GM18909 (cell line): ENCODE measurements around the gene TFDP3.

Experiments
- ATAC-seq: cut with Tn5 transposase; IDR thresholded peaks from one replicate; pipeline ENCODE4 v1.9.1; 2021; ENCODE audit warnings: mild to moderate bottlenecking; ENCODE audit not compliant: unreplicated experiment, poor library complexity

TFDP3 gene, protein sequence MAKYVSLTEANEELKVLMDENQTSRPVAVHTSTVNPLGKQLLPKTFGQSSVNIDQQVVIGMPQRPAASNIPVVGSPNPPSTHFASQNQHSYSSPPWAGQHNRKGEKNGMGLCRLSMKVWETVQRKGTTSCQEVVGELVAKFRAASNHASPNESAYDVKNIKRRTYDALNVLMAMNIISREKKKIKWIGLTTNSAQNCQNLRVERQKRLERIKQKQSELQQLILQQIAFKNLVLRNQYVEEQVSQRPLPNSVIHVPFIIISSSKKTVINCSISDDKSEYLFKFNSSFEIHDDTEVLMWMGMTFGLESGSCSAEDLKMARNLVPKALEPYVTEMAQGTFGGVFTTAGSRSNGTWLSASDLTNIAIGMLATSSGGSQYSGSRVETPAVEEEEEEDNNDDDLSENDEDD

DNA sequence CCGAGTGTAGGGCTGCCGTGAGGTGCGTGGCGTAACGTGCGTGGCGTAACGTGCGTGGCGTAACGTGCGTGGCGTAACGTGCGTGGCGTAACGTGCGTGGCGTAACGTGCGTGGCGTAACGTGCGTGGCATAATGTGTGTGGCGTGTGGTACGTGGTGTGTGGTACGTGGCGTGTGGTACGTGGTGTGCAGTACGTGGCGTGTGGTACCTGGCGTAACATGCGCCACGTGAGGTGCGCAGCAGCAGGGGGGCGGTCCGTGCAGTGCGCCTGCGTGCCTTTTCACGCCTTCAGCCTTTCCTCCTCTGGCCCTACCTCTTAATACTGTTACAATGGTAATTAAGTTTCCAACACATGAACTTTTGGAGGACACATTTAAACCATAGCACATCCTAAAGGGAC lies at the start of gene TFDP3:
Gene TFDP3 (minus strand): TSS at position 26 of the 400 bp plus-strand sequence. CDS start 95 bp downstream, outside the sequence.
- no peak for ATAC-seq

DNA sequence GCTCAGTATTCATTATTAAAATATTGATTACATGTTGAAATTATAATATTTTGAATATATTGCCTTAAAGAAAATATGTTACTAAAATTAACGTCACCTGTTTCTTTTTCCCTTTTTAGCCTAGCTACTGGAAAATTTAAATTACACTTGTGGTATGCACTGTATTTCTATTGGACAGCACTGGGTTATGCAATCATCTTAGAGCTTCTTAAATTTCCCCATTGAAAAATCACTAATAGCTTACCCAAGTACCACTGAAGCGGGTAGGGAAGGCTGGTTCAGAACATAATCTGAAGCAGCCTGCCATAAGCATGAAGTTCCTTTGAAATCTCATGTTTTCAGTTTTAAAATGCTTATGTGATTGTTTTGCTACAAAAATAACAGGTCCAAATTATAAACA lies 49.5 kb upstream of the TFDP3 start:
- no peak for ATAC-seq

DNA sequence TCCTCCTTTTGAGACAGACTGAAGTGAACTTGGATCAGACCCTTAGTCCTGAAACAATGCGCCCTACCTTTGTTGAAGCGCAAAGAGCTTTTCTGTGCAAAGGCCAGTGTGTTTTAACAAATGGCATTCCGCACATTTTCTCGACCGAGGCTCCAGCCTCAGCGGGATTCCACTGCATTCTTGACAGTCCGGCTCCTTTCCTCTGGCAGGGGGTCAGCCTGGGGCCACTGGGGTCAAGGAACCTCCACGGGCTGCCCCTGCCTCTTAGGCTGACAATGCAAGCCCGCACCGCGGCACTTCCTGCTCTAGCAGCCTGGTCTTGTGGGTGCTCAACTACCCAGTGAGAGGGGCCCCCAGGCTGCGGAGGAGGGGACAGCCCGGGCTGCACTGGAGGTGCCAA lies 47.2 kb upstream of the TFDP3 start:
- no peak for ATAC-seq

DNA sequence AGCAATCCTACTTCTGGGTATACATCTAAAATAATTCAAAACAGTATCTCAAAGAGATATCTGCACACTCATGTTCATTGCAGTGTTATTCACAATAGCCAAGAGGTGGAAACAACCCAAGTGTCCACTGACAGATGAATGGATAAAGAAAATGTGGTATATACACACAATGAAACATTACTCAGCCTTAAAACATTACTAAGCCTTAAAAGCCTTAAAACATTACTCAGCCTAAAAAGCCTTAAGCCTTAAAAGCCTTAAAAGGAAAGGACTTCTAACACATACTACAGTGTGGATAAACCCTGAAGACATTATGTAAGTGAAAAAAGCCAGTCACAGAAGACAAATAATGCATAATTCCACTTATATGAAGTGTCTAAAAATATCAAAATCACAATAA lies 40.3 kb upstream of the TFDP3 start:
- ATAC-seq: no peak

DNA sequence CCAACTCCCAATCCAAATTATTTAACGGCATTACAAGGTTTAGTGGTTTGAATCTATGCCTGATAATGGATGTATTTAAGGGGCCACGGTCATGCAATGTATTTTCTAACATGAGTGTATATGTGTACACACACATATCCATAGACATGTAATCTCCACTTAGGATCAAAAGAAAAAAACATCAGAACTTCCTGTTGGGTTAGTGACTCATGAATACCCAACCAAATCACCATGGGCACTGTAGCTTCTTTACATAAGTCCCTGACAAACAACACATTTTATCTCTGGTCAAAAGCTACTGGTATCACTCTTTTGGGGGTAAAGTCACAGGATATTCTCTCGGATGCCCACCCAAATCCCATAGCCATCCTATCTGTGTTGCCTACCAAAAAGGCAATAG lies 36.5 kb upstream of the TFDP3 start:
- no peak for ATAC-seq

DNA sequence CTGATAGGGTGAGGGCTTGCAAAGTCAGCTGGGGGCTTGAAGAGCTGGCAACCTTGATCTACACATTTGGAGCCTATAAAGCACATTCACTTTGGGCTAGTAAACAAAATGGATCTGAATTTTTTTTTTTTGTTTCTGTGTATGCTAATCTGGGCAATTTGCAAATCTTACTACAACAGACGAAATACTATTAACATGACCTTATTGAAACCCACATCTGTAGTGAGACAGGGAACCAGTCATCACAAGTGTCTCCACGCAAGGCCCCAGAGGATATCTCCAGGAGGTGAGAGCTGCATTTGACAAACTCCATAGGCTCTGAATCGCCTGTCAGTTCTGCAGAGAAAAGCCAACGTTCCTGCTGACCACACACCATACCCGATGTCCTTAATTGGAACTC lies 33.0 kb upstream of the TFDP3 start:
- no peak for ATAC-seq

DNA sequence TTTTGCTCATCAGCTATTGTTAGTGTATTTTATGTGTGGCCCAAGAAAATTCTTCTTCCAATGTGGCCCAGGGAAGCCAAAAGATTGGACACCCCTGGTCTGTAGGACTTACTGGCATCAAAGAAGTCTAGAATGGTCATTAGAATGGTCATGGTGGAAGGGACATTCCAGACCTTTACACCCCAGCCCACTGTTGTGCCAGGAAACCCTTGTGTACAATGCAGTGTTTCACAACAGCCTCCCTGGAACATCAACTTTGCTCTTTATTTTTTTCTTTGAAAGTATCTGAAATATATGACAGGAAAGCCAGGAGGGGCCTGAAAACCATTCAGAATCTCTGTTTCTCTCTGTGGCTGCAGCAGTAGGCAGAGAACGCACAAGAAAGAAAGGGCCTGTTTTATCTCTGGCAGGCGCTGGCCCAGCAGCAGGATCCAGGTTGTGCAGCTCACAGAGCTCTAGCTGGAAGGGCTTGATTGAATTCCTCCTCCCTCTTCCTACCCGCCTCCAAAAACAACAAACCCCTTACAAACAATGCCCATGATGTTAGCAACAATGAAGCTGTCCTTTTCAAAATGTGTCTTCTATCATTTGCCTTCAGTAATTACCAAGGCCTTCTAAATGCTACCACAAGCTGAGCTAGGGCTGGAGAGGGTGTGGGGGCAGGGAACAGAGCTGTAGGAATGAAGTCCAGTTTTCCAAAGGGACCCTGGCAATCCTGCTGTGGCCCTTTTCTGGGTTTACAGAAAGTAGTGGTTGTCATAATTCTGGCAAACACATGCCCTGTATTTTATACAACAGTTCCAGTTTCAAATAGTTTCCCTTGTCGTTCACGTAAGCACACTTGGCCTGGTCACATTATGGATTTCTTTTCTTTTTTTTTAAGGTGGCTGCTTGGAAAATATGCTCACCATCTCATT lies 32.3 kb upstream of the TFDP3 start:
- ATAC-seq: no peak

DNA sequence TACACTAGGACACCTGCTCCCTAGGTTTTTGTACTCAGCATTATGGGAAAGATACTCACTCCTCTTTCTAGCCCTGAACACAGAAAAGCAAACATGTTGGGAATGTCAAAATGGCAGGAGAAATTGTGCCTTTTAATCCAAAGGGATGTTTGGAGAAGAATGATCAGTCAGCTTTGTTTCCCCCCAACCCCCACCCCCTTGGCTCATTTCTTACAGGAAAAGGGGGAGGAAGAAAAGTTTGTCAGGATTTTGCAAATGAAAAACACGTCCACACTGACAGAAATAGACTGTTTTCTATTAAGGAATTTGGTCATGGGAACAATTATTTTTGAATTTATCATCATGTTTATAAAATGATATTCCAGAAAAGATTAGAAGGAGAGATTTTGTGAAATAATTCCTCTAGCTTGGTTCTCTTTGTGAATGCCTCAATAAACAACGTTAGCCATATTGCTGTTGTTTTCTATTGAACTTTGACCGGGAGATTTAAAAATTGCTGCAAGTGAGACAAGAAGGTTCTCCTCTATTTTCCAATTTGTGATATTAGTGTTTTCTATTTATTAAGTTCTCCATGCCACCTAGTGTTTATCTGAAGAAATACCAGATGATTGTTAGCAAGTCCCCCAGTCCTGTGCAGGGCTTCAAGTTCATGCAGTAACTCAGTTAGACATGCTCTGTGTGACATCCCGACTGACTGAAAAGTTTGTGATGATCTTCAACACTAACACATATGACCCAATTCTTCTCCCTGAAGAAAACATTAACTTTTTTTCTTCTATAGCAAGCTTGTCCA lies 31.3 kb upstream of the TFDP3 start:
- ATAC-seq: no peak

DNA sequence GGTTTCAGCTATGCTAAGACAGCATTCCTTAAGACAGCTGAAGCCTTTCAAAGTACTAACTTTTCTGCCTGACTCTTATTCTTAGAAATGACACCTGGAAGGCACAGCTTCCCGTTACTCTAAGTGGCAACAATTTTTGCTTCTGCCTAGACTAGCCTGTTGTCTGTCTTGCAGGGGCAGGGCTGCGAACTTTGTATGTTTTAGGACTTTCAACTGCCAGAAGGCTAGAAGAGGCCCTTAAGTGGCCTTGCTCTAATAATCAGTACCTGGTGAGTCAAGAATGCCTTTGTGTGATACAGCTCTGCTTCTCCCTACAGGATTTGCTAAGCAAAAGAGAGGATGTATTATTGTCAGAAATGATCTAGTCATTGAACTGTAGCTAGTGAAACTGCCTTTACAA lies 30.0 kb upstream of the TFDP3 start:
- ATAC-seq: no peak

DNA sequence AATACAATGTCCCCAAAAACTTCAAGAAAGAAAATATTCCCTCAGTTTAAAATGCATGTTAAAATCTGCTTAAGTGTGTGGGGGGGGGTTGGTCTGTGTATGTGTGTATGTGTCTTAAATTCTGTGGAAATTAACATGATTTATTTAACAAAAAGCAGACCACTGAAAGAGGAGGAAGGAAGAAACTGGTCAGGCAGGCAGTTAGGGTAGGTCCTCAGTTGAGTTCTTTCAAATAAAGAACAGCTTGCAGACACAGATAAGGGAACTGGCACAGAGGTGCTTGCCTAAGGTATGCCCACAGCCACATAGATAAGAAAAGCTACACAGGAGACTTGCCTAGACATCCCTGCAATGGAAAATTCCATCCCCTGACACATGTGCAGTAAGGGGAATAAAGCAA lies 28.8 kb upstream of the TFDP3 start:
- no peak for ATAC-seq

DNA sequence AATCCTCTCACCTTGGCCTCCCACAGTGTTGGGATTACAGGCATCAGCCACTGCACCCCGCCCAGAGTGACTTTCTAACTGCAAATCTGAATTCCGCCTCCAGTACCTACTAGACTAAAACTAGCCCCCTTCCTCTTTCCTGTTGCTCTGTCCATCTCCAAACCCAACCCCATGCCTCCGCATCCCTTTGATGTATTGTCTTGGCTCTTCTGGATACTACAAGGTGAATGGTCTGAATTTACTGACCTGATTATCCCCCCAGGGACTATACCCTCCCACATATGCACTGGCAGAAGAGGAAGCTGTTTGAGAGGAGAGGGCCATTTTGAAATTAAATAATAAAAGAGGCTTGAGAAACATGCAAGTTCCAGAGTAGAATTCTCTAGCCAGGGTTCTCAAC lies 17.7 kb upstream of the TFDP3 start:
- ATAC-seq: no peak

DNA sequence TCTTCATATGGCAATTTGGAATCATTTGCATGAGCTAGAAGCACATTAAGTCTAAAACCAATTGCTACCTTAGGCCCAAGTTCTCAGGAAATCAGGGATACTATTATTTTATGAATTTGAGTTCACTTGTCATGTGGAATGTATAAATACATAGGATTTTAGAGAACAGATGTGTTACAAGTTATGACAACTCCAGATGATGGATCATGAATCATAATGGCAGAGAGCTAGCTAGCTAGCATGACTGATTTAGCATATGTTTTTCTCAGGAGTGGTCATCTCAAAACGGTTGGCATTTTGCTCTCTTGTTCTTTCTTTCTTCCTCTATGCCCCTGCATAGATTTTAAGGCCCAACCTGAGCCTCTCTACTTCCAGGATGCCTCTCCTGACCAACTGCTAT lies 14.2 kb upstream of the TFDP3 start:
- ATAC-seq: no peak

DNA sequence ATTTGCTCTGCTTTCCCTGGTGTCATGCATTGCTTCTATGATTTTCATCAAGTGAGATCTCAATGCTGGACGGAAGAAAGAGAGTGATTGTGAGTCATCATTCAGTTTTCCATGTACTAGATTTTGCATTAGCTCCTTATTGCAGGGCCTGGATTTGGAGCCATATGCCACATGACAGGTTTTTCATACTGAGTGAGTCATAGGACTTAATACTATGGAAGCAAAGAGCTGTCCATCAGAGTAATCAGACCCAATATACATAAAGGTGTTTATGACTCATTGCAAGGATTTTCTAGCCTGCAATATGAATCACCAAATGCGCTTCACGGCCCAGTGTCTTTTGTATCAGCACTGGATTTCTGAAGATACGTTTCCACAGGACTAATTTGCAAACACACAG lies 11.2 kb upstream of the TFDP3 start:
- no peak for ATAC-seq

DNA sequence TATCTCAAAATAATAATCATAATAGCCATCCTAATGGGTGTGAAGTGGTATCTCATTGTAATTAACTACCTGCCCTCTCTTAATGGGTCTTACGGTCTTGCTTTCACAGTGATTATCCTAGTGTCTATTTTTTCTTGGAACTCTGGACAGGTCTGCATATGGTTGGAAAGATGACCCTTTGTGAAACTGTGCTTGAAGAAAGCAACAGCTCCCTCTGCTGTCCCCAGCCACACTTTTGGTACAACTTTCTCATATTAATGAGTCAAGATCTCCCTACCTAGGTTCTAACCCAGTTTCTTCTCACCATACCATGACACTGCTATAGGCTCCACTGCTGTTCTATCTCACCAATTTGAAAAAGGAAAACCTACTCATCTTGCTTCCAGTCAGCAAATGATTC lies 2.4 kb downstream of the TFDP3 start:
- ATAC-seq: no peak

DNA sequence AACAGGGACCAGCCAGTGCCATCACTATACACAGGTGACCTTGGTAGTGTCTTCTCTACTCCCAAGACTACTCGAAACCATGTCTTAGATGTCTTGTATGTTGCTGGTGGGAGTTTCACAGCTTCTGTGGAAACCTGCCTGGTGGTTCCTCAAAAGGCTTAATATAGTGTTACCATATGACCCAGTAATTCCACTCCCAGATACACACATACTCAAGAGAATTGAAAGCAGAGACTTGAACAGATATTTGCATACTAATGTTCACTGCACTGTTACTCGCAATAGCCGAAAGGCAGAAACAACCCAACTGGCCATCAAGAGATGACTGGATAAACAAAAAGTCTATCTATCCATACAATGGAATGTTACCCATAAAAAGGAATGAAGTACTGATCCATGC lies 3.1 kb downstream of the TFDP3 start:
- ATAC-seq: peak; percentile 53

DNA sequence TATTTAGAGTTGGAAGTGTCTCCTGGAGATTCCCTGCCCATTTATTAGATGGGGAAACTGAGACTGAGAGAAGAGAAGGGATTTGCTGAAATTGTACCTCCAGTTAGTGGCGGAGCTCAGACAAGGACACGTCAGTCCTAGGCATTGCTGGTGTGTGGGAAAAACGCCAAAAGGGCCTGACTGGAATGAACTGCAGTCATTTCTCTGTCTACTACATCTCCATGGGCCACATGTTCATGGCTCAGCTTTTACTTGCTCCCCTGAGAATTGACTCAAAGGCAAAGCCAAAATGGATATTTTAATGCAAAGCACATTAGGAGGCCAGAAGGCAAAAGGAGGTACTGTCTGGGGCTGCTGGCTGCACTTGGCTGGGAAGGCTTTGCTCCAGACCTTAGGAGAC lies 3.9 kb downstream of the TFDP3 start:
- no peak for ATAC-seq

DNA sequence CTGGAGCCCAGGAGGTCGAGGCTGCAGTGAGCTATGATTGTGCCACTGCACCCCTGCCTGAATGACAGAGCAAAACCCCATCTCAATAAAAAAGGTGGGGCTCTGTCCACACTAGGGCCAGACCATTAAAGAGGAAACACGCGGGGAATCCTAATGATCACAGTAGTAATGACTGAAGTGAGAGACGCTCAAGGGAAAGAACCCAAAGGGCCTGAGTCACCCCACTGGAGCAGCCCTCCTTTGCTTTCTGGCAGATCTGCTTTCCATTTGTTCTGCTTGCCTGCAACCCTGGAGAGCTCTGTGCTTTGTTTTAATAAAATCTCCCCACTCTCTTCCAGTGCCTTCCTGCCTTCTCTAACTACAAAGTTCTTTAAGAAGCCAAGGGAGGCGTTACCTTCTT lies 5.0 kb downstream of the TFDP3 start:
- ATAC-seq: no peak

DNA sequence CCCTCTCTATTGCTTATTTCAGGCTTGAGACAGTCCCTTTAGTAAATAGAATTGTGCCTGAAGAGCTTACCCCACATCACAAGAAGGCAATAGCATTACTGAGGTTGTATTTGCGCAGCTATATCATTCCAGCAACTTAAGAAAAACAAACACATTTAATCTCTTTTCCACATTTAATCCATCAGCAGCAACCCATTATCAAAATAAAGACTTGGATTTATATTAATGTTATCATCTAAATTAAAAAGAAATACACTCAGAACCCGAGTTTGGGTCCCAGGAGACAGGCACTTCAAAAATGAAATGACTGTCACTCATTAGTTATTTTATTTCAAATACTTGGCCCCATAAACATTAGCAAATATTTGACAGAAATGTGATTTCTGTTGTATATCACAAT lies 10.4 kb downstream of the TFDP3 start:
- no peak for ATAC-seq

DNA sequence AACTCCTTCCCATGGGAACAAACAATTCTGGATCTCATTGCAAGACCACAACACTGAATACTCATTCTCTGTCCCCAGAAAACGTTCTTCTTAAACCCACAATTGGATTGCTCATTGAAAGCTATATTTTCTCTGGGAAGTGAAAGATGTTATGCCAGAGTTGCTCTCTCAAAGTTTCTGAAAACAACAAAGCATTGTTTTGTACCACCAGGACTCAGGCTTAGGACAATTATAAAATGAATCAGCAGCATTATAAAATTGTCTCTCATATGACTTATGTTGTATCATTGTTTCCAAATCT lies 26.5 kb downstream of the TFDP3 start:
- ATAC-seq: no peak

DNA sequence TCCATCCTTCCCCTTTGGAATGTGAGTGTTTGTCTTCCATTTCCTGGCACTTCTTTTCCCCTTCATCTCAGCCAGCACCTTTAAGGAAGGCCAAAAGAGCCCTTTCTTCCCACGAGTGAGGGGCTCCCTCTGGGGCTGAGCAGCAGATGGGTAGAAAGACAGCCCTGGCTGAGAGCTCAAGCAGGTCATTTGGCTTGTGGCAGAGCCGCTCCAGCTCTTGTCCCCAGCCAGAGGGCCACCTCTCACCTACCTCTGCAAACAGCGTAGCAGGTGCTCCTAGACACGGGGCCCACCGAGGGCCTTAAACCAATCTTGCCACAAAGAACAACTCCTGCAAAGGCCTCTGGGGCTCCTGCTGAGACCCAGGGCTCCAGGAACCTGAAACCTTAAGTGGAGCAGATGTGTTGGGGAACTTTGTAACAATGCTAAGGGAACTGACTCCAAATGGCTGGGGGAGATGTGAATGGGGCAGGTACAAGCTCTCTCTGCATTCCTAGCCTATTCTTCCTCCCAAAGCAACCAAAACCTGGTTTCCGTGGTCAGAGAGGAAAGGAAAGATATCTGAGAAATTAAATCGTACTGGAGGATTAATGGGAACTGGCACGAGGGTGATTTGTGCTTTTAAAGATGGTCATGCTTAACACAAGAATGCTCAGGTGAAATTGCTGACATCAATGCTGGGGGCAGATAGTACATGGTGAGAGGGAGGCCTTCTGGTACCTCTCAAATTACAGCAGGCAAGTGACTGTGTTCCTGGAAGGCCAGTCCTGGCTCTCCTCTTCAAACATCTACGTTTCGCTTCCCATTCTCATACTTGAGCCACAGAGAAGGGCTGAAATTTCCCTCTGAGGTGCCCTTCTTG lies 27.0 kb downstream of the TFDP3 start:
- no peak for ATAC-seq
